HEK293T (cell line): ENCODE results near the gene CCSER1.

Experiments used
- ARNT ChIP-seq: fragments of 450-650 bp; IDR thresholded peaks from 2 replicates; pipeline ENCODE4 v1.6.1; 2017; ENCODE audit warnings: mild to moderate bottlenecking
- BHLHE40 ChIP-seq: fragments of 450-650 bp; IDR thresholded peaks from 2 replicates; pipeline ENCODE4 v1.6.1; 2016; ENCODE audit warnings: mild to moderate bottlenecking, moderate library complexity, borderline replicate concordance
- CTBP1 ChIP-seq: fragments of 450-650 bp; IDR thresholded peaks from 2 replicates; pipeline ENCODE4 v1.6.1; 2016; ENCODE audit warnings: borderline replicate concordance
- ELF4 ChIP-seq: fragments of 450-650 bp; IDR thresholded peaks from 2 replicates; pipeline ENCODE4 v1.6.1; 2017; ENCODE audit warnings: antibody characterized with exemption
- FOXK2 ChIP-seq: fragments of 450-650 bp; IDR thresholded peaks from 2 replicates; pipeline ENCODE4 v1.6.1; 2016; ENCODE audit warnings: mild to moderate bottlenecking
- FOXM1 ChIP-seq: fragments of 450-650 bp; IDR thresholded peaks from 2 replicates; pipeline ENCODE4 v1.6.1; 2017; ENCODE audit warnings: mild to moderate bottlenecking, borderline replicate concordance
- L3MBTL2 ChIP-seq: fragments of 450-650 bp; conservative IDR thresholded peaks from 2 replicates; pipeline ENCODE4 v1.6.1; 2016; ENCODE audit warnings: mild to moderate bottlenecking
- LEF1 ChIP-seq: fragments of 450-650 bp; IDR thresholded peaks from 2 replicates; pipeline ENCODE4 v1.6.1; 2017; ENCODE audit warnings: mild to moderate bottlenecking, borderline replicate concordance
- PKNOX1 ChIP-seq: fragments of 450-650 bp; IDR thresholded peaks from 2 replicates; pipeline ENCODE4 v1.6.1; 2016
- SP1 ChIP-seq: fragments of 450-650 bp; IDR thresholded peaks from 2 replicates; pipeline ENCODE4 v1.6.1; 2017
- SUZ12 ChIP-seq: fragments of 450-650 bp; IDR thresholded peaks from 2 replicates; pipeline ENCODE4 v1.6.1; 2016; ENCODE audit warnings: mild to moderate bottlenecking
- ZNF384 ChIP-seq: fragments of 450-650 bp; IDR thresholded peaks from 2 replicates; pipeline ENCODE4 v1.6.1; 2016

- no peak for TF ChIP-seq ARNT
- TF ChIP-seq ZNF384 = no peak
- TF ChIP-seq BHLHE40 = no peak
- TF ChIP-seq SP1 = no peak
- TF ChIP-seq FOXK2 = no peak
- TF ChIP-seq CTBP1 = no peak
- TF ChIP-seq PKNOX1 = no peak
- no peak for TF ChIP-seq FOXM1
- TF ChIP-seq SUZ12 = no peak
- no peak for TF ChIP-seq ELF4
- no peak for TF ChIP-seq L3MBTL2
- TF ChIP-seq LEF1 = no peak
Measured at GRCh38 chr4:90845777-90846176, 718.6 kb downstream of the CCSER1 start.
